Ovary (tissue), 9 donors: Measurements from ENCODE around the gene OCA2. TPM values are rescaled to one million over a fixed set of nuclear protein-coding genes. Genes with fewer than 3 reads are reported as not detected.

Source experiments
- DNase-seq, 5 donors: peaks; one replicate each; pipeline ENCODE4 v3.0.0-alpha.2; 2019 to 2020
- H3K27ac ChIP-seq, 2 donors: fragments of 200-600 bp; one replicate each; pipeline versions ENCODE4 v1.5.1 to v1.8.0; 2019 to 2022
- H3K27me3 ChIP-seq: fragments of 200-600 bp; one replicate; pipeline ENCODE4 v1.8.0; 2022
- H3K36me3 ChIP-seq: fragments of 200-600 bp; sonication (generic); one replicate; pipeline ENCODE4 v1.5.1; 2019
- H3K4me1 ChIP-seq: one replicate; pipeline ENCODE4 v1.8.1; 2013; ENCODE audit warnings: mild to moderate bottlenecking, moderate library complexity; ENCODE audit not compliant: insufficient read depth
- H3K4me3 ChIP-seq: fragments of 200-600 bp; sonication (generic); one replicate; pipeline ENCODE4 v1.5.1; 2017
- H3K9me3 ChIP-seq, 2 donors: fragments of 200-600 bp in 1 of 2; sonication (generic) in 1 of 2; one replicate each; pipeline versions ENCODE4 v1.5.1 to v1.8.1; 2013 to 2019; ENCODE audit warnings: mild to moderate bottlenecking in 1 of 2, moderate library complexity in 1 of 2
- CTCF ChIP-seq, 3 donors: fragments of 450-650 bp in 2 of 3; fragments of 200-600 bp in 1 of 3; IDR thresholded peaks; one replicate each; pipeline versions ENCODE4 v1.5.1 to v1.8.0; 2016 to 2022; ENCODE audit warnings: antibody characterized with exemption in 3 of 3, mild to moderate bottlenecking in 1 of 3
- EP300 ChIP-seq: sonication (generic); formaldehyde crosslinking; IDR thresholded peaks from one replicate; pipeline ENCODE4 v1.6.1; 2017; ENCODE audit warnings: antibody characterized with exemption
- POLR2A ChIP-seq: fragments of 450-650 bp; IDR thresholded peaks from one replicate; pipeline ENCODE4 v1.6.1; 2017; ENCODE audit warnings: antibody characterized with exemption, mild to moderate bottlenecking, moderate library complexity
- WGBS, 3 donors: extraction: QIAGEN DNeasy Blood & Tissue Kit in 1 of 3; methylation state at CpG; one replicate each; pipeline versions ENCODE4 v1.1.5 to v1.1.7; 2013 to 2017; 5-methylcytosine and 5-hydroxymethylcytosine counted together
- intact Hi-C, 4 donors: fragments of 100-400 bp; cut with DNase I; formaldehyde crosslinking; loops; one replicate each; pipeline versions ENCODE4 v1.11.0 to v1.15.1; 2022 to 2023
- polyA plus RNA-seq, 2 donors: library from polyadenylated mRNA; stranded (reverse); fragments of 200-250 nt in 1 of 2; fragments of 350-450 nt in 1 of 2; fragmentation: Illumina TruSeq in 1 of 2; extraction: RNeasy Lipid Tissue Mini Kit (QIAGEN cat#74804) in 1 of 2; gene quantifications; one replicate each; pipeline ENCODE4 v1.2.3, GENCODE V29; 2013 to 2014
- total RNA-seq, 7 donors: library from RNA; depleted of rRNA in 2 of 7; stranded (reverse); fragments of >200 nt in 2 of 7; fragmentation: NEBNext Ultra II Directional in 3 of 7; extraction: Animal tissue kit (Norgen Biotek cat#: 25700) in 3 of 7; gene quantifications; one replicate each; pipeline versions ENCODE4 v1.1.0 to v1.2.4, GENCODE V29; 2016 to 2023
- donor health status: DM: no; HTN: no; CAD: no; lungs with moderate emphysema.
- donor health status: DM: no; HTN: no; CAD: no.
- donor health status: Bipolar disorder and iron deficiency.
- donor health status: DM: yes; HTN: yes; CAD: no.
- donor health status: DM: no; HTN: no; CAD: no.
- donor health status: DM: yes; HTN: yes; CAD: no.

The OCA2 gene
- total and polyA plus RNA-seq, 9 donors = 0.31 to 3.5 (median 0.68) TPM; not detected in 1

GRCh38 chr15:27741226-27741860 lies 357.8 kb downstream of the OCA2 start:
- intact Hi-C loops = no loop called here
- Histone ChIP-seq H3K36me3 (no peaks in the 10 kb centered on the region), H3K4me3 (no peak overlapping the region), H3K4me1 (no peaks in the 10 kb centered on the region), H3K9me3 (no peaks in the 10 kb centered on the region), H3K27me3 (no peaks in the 10 kb centered on the region), H3K27ac (no peak overlapping the region)
- TF ChIP-seq POLR2A = no peak
- TF ChIP-seq CTCF (IDR thresholded peaks at IDR 0.05) = no peak
- TF ChIP-seq EP300 = no peak
- 41 to 55% (median 47%) methylated on average over 8 of the region's 8 CpGs for WGBS, 3 donors
- no peak for DNase-seq

- DNase-seq = no peak
- TF ChIP-seq POLR2A (no peak), EP300 (no peak), CTCF (IDR thresholded peaks at IDR 0.05) (no peak)
- no peak overlapping the region for H3K27ac ChIP-seq
- H3K9me3 ChIP-seq = no peaks in the 10 kb centered on the region
- WGBS, 3 donors = 91 to 94% (median 91%) methylated on average over 3 of the region's 3 CpGs
- no peaks in the 10 kb centered on the region for H3K27me3 ChIP-seq
- H3K36me3 ChIP-seq = no peaks in the 10 kb centered on the region
- H3K4me3 ChIP-seq = no peak overlapping the region
- H3K4me1 ChIP-seq = no peaks in the 10 kb centered on the region
- intact Hi-C loops = no loop called here
These were observed 364.2 kb downstream of the OCA2 start for GRCh38 chr15:27734785-27735495.

GRCh38 chr15:27731776-27732175 lies 367.3 kb downstream of the OCA2 start:
- Histone ChIP-seq H3K36me3 (no peaks in the 10 kb centered on the region), H3K4me3 (no peak overlapping the region), H3K27ac (no peak overlapping the region), H3K27me3 (no peaks in the 10 kb centered on the region), H3K9me3 (no peaks in the 10 kb centered on the region), H3K4me1 (no peaks in the 10 kb centered on the region)
- TF ChIP-seq EP300 = no peak
- TF ChIP-seq POLR2A = no peak
- no peak for TF ChIP-seq CTCF (IDR thresholded peaks at IDR 0.05)
- DNase-seq = no peak
- 58 to 63% (median 59%) methylated on average over 1 of the region's 1 CpG for WGBS, 3 donors
- intact Hi-C loops = no loop called here

GRCh38 chr15:27730868-27731267 lies 368.2 kb downstream of the OCA2 start:
- Histone ChIP-seq H3K4me3 (no peak overlapping the region), H3K9me3 (no peaks in the 10 kb centered on the region), H3K4me1 (no peaks in the 10 kb centered on the region), H3K36me3 (no peaks in the 10 kb centered on the region), H3K27me3 (no peaks in the 10 kb centered on the region), H3K27ac (no peak overlapping the region)
- TF ChIP-seq CTCF (IDR thresholded peaks at IDR 0.05) = no peak
- TF ChIP-seq POLR2A = no peak
- no peak for TF ChIP-seq EP300
- no peak for DNase-seq
- intact Hi-C loops = no loop called here
